ENCODE data around the gene MEFV. TPM values are rescaled to one million over a fixed set of nuclear protein-coding genes. Genes with fewer than 3 reads are reported as not detected.

MEFV gene
- total and polyA plus RNA-seq, 2 of the 13 experiments (the other 11 are each of a cell fraction or from before 2014, with no cell fraction given), result 0.22 TPM; not detected in 1

- TF ChIP-seq ZBTB39 (CRISPR knock-in tag; IDR thresholded peaks at IDR 0.05), result peak; percentile 66; the same call in 1 of the 2 replicates
- TF ChIP-seq ZKSCAN5 (CRISPR knock-in tag; IDR thresholded peaks at IDR 0.05), result peak; percentile 22; the same call in 1 of the 2 replicates
- peak; percentile 76 for TF ChIP-seq RFX5 (IDR thresholded peaks at IDR 0.05; ENCODE audit: low read depth, low read length)
- TF ChIP-seq ESRRA (CRISPR knock-in tag; IDR thresholded peaks at IDR 0.05; ENCODE audit: low read depth), result peak; percentile 65; the same call in 1 of the 2 replicates
- no peak for TF ChIP-seq ZNF432 (CRISPR knock-in tag; IDR thresholded peaks at IDR 0.05; ENCODE audit: borderline replicate concordance)
- TF ChIP-seq ZSCAN31 (CRISPR knock-in tag; IDR thresholded peaks at IDR 0.05; ENCODE audit: low read depth), result no peak; the same call in 1 of the 2 replicates
- TF ChIP-seq ZNF224 (CRISPR knock-in tag; IDR thresholded peaks at IDR 0.05), result no peak
- TF ChIP-seq PHF20 (CRISPR knock-in tag; IDR thresholded peaks at IDR 0.05), result peak; percentile 88
- no peak for TF ChIP-seq NR2F6 (IDR thresholded peaks at IDR 0.05)
- 0 out of 2 replicates have a peak, but pooled peaks have one; percentile 21 for TF ChIP-seq NR2F6 (CRISPR knock-in tag; IDR thresholded peaks at IDR 0.05)
- peak; percentile 93 for TF ChIP-seq ASH2L (IDR thresholded peaks at IDR 0.05; ENCODE audit: insufficient read length, low read depth, low read length)
- TF ChIP-seq ZNF350 (CRISPR knock-in tag; IDR thresholded peaks at IDR 0.05; ENCODE audit: borderline replicate concordance, low read depth), result peak; percentile 91
- peak; percentile 78; the same call in 1 of the 2 replicates for TF ChIP-seq ZNF34 (CRISPR knock-in tag; IDR thresholded peaks at IDR 0.05; ENCODE audit: borderline replicate concordance)
- no peak for TF ChIP-seq GPN1 (CRISPR knock-in tag; IDR thresholded peaks at IDR 0.05; ENCODE audit: borderline replicate concordance)
- TF ChIP-seq HDAC2 (CRISPR knock-in tag; IDR thresholded peaks at IDR 0.05), result no peak; the same call in 1 of the 2 replicates
- TF ChIP-seq UBTF (CRISPR knock-in tag; IDR thresholded peaks at IDR 0.05), result peak; percentile 83
- TF ChIP-seq ZNF75D (CRISPR knock-in tag; IDR thresholded peaks at IDR 0.05; ENCODE audit: borderline replicate concordance), result no peak
- TF ChIP-seq BCL6 (CRISPR knock-in tag; IDR thresholded peaks at IDR 0.05), result no peak
- no peak for TF ChIP-seq ZFP37 (CRISPR knock-in tag; IDR thresholded peaks at IDR 0.05; ENCODE audit: borderline replicate concordance)
- TF ChIP-seq STAT5B (CRISPR knock-in tag; IDR thresholded peaks at IDR 0.05), result no peak
- TF ChIP-seq RXRA (CRISPR knock-in tag; IDR thresholded peaks at IDR 0.05), result peak; percentile 66; the same call in 1 of the 2 replicates
- no peak for TF ChIP-seq MTF2 (CRISPR knock-in tag; IDR thresholded peaks at IDR 0.05; ENCODE audit: borderline replicate concordance)
- TF ChIP-seq IRX3 (CRISPR knock-in tag; IDR thresholded peaks at IDR 0.05; ENCODE audit: borderline replicate concordance, low read depth), result no peak
- TF ChIP-seq ATF6 (CRISPR knock-in tag; conservative IDR thresholded peaks at IDR 0.05), result 0 out of 2 replicates have a peak, but pooled peaks have one; percentile 31
- TF ChIP-seq HES4 (CRISPR knock-in tag; IDR thresholded peaks at IDR 0.05; ENCODE audit: borderline replicate concordance), result no peak
Observed at GRCh38 chr16:3234857-3235561, 21.4 kb downstream of the MEFV start, which contains the start of gene ZNF200 (continued).
